ENCODE data around the gene FCER1G.

- TF ChIP-seq, protein P1, sequence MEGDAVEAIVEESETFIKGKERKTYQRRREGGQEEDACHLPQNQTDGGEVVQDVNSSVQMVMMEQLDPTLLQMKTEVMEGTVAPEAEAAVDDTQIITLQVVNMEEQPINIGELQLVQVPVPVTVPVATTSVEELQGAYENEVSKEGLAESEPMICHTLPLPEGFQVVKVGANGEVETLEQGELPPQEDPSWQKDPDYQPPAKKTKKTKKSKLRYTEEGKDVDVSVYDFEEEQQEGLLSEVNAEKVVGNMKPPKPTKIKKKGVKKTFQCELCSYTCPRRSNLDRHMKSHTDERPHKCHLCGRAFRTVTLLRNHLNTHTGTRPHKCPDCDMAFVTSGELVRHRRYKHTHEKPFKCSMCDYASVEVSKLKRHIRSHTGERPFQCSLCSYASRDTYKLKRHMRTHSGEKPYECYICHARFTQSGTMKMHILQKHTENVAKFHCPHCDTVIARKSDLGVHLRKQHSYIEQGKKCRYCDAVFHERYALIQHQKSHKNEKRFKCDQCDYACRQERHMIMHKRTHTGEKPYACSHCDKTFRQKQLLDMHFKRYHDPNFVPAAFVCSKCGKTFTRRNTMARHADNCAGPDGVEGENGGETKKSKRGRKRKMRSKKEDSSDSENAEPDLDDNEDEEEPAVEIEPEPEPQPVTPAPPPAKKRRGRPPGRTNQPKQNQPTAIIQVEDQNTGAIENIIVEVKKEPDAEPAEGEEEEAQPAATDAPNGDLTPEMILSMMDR (tag by site-specific recombination; IDR thresholded peaks at IDR 0.05): no peak
- TF ChIP-seq ZNF580 (tag by site-specific recombination; IDR thresholded peaks at IDR 0.05): no peak
- no peak for TF ChIP-seq ZNF501 (tag by site-specific recombination; IDR thresholded peaks at IDR 0.05)
- TF ChIP-seq, protein P2, sequence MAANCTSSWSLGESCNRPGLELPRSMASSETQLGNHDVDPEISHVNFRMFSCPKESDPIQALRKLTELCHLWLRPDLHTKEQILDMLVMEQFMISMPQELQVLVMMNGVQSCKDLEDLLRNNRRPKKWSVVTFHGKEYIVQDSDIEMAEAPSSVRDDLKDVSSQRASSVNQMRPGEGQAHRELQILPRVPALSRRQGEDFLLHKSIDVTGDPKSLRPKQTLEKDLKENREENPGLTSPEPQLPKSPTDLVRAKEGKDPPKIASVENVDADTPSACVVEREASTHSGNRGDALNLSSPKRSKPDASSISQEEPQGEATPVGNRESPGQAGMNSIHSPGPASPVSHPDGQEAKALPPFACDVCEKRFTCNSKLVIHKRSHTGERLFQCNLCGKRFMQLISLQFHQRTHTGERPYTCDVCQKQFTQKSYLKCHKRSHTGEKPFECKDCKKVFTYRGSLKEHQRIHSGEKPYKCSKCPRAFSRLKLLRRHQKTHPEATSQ (tag by site-specific recombination; IDR thresholded peaks at IDR 0.05): no peak
- no peak for TF ChIP-seq SETDB1 (IDR thresholded peaks at IDR 0.05; ENCODE audit: insufficient read length, low read length)
- TF ChIP-seq ZFP69B (tag by site-specific recombination; IDR thresholded peaks at IDR 0.05): no peak
- no peak for TF ChIP-seq ZNF16 (tag by site-specific recombination; IDR thresholded peaks at IDR 0.05; ENCODE audit: low read depth)
- TF ChIP-seq ZNF654 (tag by site-specific recombination; IDR thresholded peaks at IDR 0.05; ENCODE audit: low read depth): no peak
- TF ChIP-seq ZNF248 (tag by site-specific recombination; IDR thresholded peaks at IDR 0.05): no peak
- no peak for TF ChIP-seq ZNF785 (tag by site-specific recombination; IDR thresholded peaks at IDR 0.05)
- TF ChIP-seq ZBTB11 (tag by site-specific recombination; conservative IDR thresholded peaks at IDR 0.05; ENCODE audit: low read depth): no peak
- no peak for TF ChIP-seq SP7 (tag by site-specific recombination; IDR thresholded peaks at IDR 0.05)
- TF ChIP-seq ZNF398 (tag by site-specific recombination; IDR thresholded peaks at IDR 0.05): no peak
Measured at GRCh38 chr1:161195171-161195570, 19.9 kb upstream of the FCER1G start.
